SKM-1 treated with dmso at 0.1 percent for 144 hours (cell line): ENCODE data around the gene PMIS2.

Experiments used
- DNase-seq: peaks from one replicate; lab custom pipeline; 2025; ENCODE audit not compliant: unreplicated experiment; lab: John Stamatoyannopoulos, UW

The PMIS2 gene

GRCh38 chr19:35585848-35586247 lies at the start of gene PMIS2:
TSS of gene PMIS2 (plus strand) at chr19:35586173. CDS start at chr19:35586260, 87 bp downstream.
- DNase-seq, result no peak

GRCh38 chr19:35539314-35539713 lies 46.7 kb upstream of the PMIS2 start:
- DNase-seq, result no peak

GRCh38 chr19:35539850-35540249 lies 46.1 kb upstream of the PMIS2 start:
- no peak for DNase-seq

GRCh38 chr19:35540356-35540927 lies 45.5 kb upstream of the PMIS2 start:
- no peak for DNase-seq

GRCh38 chr19:35542209-35542608 lies 43.8 kb upstream of the PMIS2 start:
- DNase-seq, result no peak

- no peak for DNase-seq
Measured at GRCh38 chr19:35543280-35544109, 42.5 kb upstream of the PMIS2 start.

- no peak for DNase-seq
Measured at GRCh38 chr19:35544110-35544802, 41.7 kb upstream of the PMIS2 start.

GRCh38 chr19:35545001-35545854 lies 40.7 kb upstream of the PMIS2 start, which contains the start of gene TMEM147:
TSS of gene TMEM147 (plus strand) at chr19:35545626. CDS start at chr19:35545740, 114 bp downstream.
- peak; percentile 89 for DNase-seq

GRCh38 chr19:35545855-35546381 lies 40.1 kb upstream of the PMIS2 start:
- no peak for DNase-seq

- DNase-seq, result no peak
Measured at GRCh38 chr19:35546532-35546931, 39.4 kb upstream of the PMIS2 start.

- DNase-seq, result peak; percentile 31
Measured at GRCh38 chr19:35549174-35549788, 36.7 kb upstream of the PMIS2 start.

- DNase-seq, result no peak
Measured at GRCh38 chr19:35549879-35550523, 36.0 kb upstream of the PMIS2 start.

- DNase-seq, result no peak
Measured at GRCh38 chr19:35551091-35551810, 34.7 kb upstream of the PMIS2 start.

GRCh38 chr19:35552534-35553384 lies 33.2 kb upstream of the PMIS2 start:
- DNase-seq, result no peak

- no peak for DNase-seq
Measured at GRCh38 chr19:35553385-35554000, 32.5 kb upstream of the PMIS2 start.

GRCh38 chr19:35554076-35554475 lies 31.9 kb upstream of the PMIS2 start:
- no peak for DNase-seq

GRCh38 chr19:35555301-35556005 lies 30.5 kb upstream of the PMIS2 start:
- no peak for DNase-seq
